HG03565 (cell line): Measurements from ENCODE around the gene GAB1.
A peak's percentile ranks its signal among the peaks of the same experiment; 100 is the strongest.

Source experiments
- ATAC-seq: cut with Tn5 transposase; IDR thresholded peaks from one replicate; pipeline ENCODE4 v1.9.1; 2021; ENCODE audit warnings: mild to moderate bottlenecking, moderate library complexity; ENCODE audit not compliant: unreplicated experiment

The GAB1 gene

GRCh38 chr4:143407888-143408287 lies 71.2 kb downstream of the GAB1 start:
- no peak for ATAC-seq

- no peak for ATAC-seq
Measured at GRCh38 chr4:143410015-143410414, 73.3 kb downstream of the GAB1 start.

- no peak for ATAC-seq
Measured at GRCh38 chr4:143411527-143412419, 75.1 kb downstream of the GAB1 start.

GRCh38 chr4:143412420-143412758 lies 75.7 kb downstream of the GAB1 start:
- ATAC-seq, result no peak

GRCh38 chr4:143417679-143418403 lies 81.2 kb downstream of the GAB1 start:
- ATAC-seq, result peak; percentile 75

- ATAC-seq, result peak; percentile 29
Measured at GRCh38 chr4:143420227-143420626, 83.6 kb downstream of the GAB1 start.

- ATAC-seq, result no peak
Measured at GRCh38 chr4:143421609-143422008, 84.9 kb downstream of the GAB1 start.

GRCh38 chr4:143424276-143424675 lies 87.6 kb downstream of the GAB1 start:
- no peak for ATAC-seq

- ATAC-seq, result no peak
Measured at GRCh38 chr4:143431526-143432257, 95.0 kb downstream of the GAB1 start.

GRCh38 chr4:143432258-143432591 lies 95.5 kb downstream of the GAB1 start:
- ATAC-seq, result no peak

- no peak for ATAC-seq
Measured at GRCh38 chr4:143433231-143433630, 96.6 kb downstream of the GAB1 start.

- no peak for ATAC-seq
Measured at GRCh38 chr4:143435955-143436354, 99.3 kb downstream of the GAB1 start.

GRCh38 chr4:143437476-143437875 lies 100.8 kb downstream of the GAB1 start:
- no peak for ATAC-seq

- ATAC-seq, result no peak
Measured at GRCh38 chr4:143437937-143438336, 101.3 kb downstream of the GAB1 start.

GRCh38 chr4:143438710-143439109 lies 102.0 kb downstream of the GAB1 start:
- ATAC-seq, result no peak

- ATAC-seq, result no peak
Measured at GRCh38 chr4:143441109-143441508, 104.4 kb downstream of the GAB1 start.

GRCh38 chr4:143441678-143442077 lies 105.0 kb downstream of the GAB1 start:
- no peak for ATAC-seq

- ATAC-seq, result no peak
Measured at GRCh38 chr4:143443728-143444127, 107.1 kb downstream of the GAB1 start.

GRCh38 chr4:143451186-143451585 lies 114.5 kb downstream of the GAB1 start:
- ATAC-seq, result no peak

GRCh38 chr4:143455211-143455610 lies 118.5 kb downstream of the GAB1 start:
- no peak for ATAC-seq

GRCh38 chr4:143458966-143459365 lies 122.3 kb downstream of the GAB1 start:
- ATAC-seq, result no peak
